Mucosa of rectum (tissue), 2 donors: ENCODE measurements around the gene COL10A1.
"Not testable (repeated sequence)": the region's sequence is repeated elsewhere in the genome, so short reads cannot be mapped to it uniquely, and the experiment has no call there.

Experiments used
- H3K27ac ChIP-seq, 2 donors: one replicate each; pipeline ENCODE4 v1.7.0; 2013; ENCODE audit warnings: inconsistent platforms in 2 of 2, low read depth in 2 of 2, low read length in 2 of 2
- H3K27me3 ChIP-seq, 2 donors: one replicate each; pipeline ENCODE4 v1.7.0; 2013; ENCODE audit warnings: low read length in 2 of 2; ENCODE audit not compliant: control insufficient read depth in 2 of 2, insufficient read depth in 2 of 2
- H3K36me3 ChIP-seq, 2 donors: one replicate each; pipeline ENCODE4 v1.7.0; 2013; ENCODE audit warnings: low read length in 2 of 2; ENCODE audit not compliant: control insufficient read depth in 2 of 2, insufficient read depth in 2 of 2
- H3K4me1 ChIP-seq, 2 donors: one replicate each; pipeline ENCODE4 v1.7.0; 2013; ENCODE audit warnings: low read length in 2 of 2, mild to moderate bottlenecking in 1 of 2; ENCODE audit not compliant: control insufficient read depth in 2 of 2, insufficient read depth in 2 of 2
- H3K4me3 ChIP-seq, 2 donors: one replicate each; pipeline ENCODE4 v1.7.0; 2013; ENCODE audit warnings: low read length in 2 of 2
- H3K9ac ChIP-seq, 2 donors: one replicate each; pipeline ENCODE4 v1.7.0; 2013; ENCODE audit warnings: low read length in 2 of 2, low read depth in 1 of 2, mild to moderate bottlenecking in 1 of 2
- H3K9me3 ChIP-seq, 2 donors: one replicate each; pipeline ENCODE4 v1.7.0; 2013; ENCODE audit warnings: low read length in 2 of 2; ENCODE audit not compliant: control insufficient read depth in 2 of 2
- donor health status: healthy.
- donor health status: Normal muscosa, but diverticular disease.

The COL10A1 gene

DNA sequence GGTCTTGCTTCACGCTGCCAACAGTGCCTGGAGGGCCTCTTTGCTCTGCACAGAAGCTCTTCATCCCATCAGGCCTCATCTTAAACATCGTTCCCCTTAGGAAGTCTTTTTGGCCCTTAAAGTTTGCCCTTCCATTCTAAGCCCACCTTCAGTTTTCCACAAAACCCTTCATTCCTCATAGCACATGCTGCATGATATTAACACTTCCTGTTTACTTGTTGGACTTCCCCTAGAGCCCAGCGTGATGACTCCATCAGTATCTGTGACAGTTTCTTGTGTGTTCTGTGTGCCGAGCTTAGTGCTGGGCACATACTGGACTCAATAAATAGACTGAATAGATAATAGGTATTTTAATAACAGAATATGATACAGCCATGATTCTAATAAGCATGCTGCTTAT, 23.1 kb downstream of the COL10A1 start:
- no peak overlapping the region for H3K27ac ChIP-seq
- no peaks in the 10 kb centered on the region for H3K9me3 ChIP-seq
- peaks cover 0 to 3% of the 10 kb centered on the region in 2 donors for H3K36me3 ChIP-seq
- H3K4me1 ChIP-seq, result peaks cover 13 to 15% of the 10 kb centered on the region in 2 donors
- H3K27me3 ChIP-seq, result no peaks in the 10 kb centered on the region
- no peak overlapping the region for H3K4me3 ChIP-seq
- no peak overlapping the region for H3K9ac ChIP-seq

- Histone ChIP-seq H3K27me3 (no peaks in the 10 kb centered on the region), H3K9me3 (no peaks in the 10 kb centered on the region), H3K4me3 (peak overlapping the region; percentile 70 to 94), H3K9ac (peak overlapping the region; percentile 79 to 93), H3K4me1 (peaks cover 13 to 15% of the 10 kb centered on the region in 2 donors), H3K27ac (no peak overlapping the region), H3K36me3 (peaks cover 0 to 1% of the 10 kb centered on the region in 2 donors)
Measured at GRCh38 chr6:116101790-116102189, 24.1 kb downstream of the COL10A1 start.

DNA sequence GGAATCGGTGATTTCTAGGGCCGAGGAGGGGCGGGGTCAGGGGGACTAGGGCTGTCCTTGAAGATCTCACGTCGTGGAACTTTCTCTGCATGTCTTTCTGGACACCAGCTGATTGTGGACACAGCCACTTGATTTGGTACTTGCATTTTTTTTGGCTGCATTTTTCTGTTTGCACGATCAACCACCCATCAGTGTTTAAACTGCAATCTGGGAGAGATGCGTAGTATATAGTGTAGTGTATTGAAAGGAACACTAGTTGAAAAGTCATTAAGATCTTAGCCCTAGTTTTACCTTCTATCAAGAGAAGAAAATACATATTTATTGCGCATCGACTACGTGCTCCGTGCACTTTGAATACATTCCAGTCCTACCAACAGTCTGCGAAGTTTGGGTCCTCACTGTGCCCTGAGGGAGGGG, 24.6 kb downstream of the COL10A1 start:
- Histone ChIP-seq H3K9me3 (peaks cover 0 to 3% of the 10 kb centered on the region in 2 donors), H3K4me1 (peaks cover 13 to 15% of the 10 kb centered on the region in 2 donors), H3K9ac (peak overlapping the region; percentile 79 to 93), H3K27me3 (no peaks in the 10 kb centered on the region), H3K27ac (peak overlapping the region; percentile 96 to 98), H3K36me3 (no peaks in the 10 kb centered on the region), H3K4me3 (peak overlapping the region; percentile 70 to 94)

GRCh38 chr6:116100419-116101301, 25.3 kb downstream of the COL10A1 start, which contains the start of gene NT5DC1:
NT5DC1 (plus strand) TSS chr6:116100853; CDS start chr6:116100931, 78 bp downstream.
- Histone ChIP-seq H3K4me3 (peak within 1 kb of the TSS; percentile 70 to 94), H3K27me3 (no peaks in the 10 kb centered on the region), H3K36me3 (no peaks in the 10 kb centered on the region), H3K27ac (peak within 1 kb of the TSS; percentile 96 to 98), H3K4me1 (peaks cover 13 to 15% of the 10 kb centered on the region in 2 donors), H3K9me3 (peaks cover 0 to 5% of the 10 kb centered on the region in 2 donors), H3K9ac (peak within 1 kb of the TSS; percentile 79 to 93)

DNA sequence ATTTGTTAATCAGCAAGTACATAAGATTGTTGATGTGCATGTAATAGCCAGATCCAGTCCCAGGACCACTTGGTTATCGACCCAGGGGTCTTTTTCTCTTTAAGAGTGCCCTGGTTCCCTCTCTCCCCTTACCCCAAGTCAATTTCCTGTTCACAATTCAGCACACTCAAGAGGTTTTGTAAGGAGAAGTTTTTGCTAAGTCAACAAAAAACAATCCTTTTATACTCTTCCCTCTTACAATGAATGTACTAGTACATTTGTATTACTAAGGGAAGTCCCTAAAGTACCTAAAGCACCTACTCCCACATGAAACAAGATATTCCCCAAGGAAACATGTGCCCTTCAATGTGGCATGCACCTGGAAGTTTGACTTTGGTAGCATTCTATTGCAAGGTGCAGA, 26.9 kb downstream of the COL10A1 start:
- no peak overlapping the region for H3K27ac ChIP-seq
- peak overlapping the region in 1 of 2 donors; percentile 13 for H3K4me3 ChIP-seq

GRCh38 chr6:116096979-116097816, 28.7 kb downstream of the COL10A1 start:
- Histone ChIP-seq H3K36me3 (no peaks in the 10 kb centered on the region), H3K9me3 (peaks cover 0 to 5% of the 10 kb centered on the region in 2 donors), H3K27me3 (no peaks in the 10 kb centered on the region), H3K4me3 (no peak overlapping the region), H3K27ac (no peak overlapping the region), H3K9ac (no peak overlapping the region), H3K4me1 (peaks cover 11 to 13% of the 10 kb centered on the region in 2 donors)

More for the DNA sequence above, 26.9 kb downstream of the COL10A1 start:
- H3K9ac ChIP-seq, result no peak overlapping the region
- peaks cover 11 to 13% of the 10 kb centered on the region in 2 donors for H3K4me1 ChIP-seq
- no peaks in the 10 kb centered on the region for H3K27me3 ChIP-seq
- H3K36me3 ChIP-seq, result no peaks in the 10 kb centered on the region
- peaks cover 0 to 5% of the 10 kb centered on the region in 2 donors for H3K9me3 ChIP-seq

DNA sequence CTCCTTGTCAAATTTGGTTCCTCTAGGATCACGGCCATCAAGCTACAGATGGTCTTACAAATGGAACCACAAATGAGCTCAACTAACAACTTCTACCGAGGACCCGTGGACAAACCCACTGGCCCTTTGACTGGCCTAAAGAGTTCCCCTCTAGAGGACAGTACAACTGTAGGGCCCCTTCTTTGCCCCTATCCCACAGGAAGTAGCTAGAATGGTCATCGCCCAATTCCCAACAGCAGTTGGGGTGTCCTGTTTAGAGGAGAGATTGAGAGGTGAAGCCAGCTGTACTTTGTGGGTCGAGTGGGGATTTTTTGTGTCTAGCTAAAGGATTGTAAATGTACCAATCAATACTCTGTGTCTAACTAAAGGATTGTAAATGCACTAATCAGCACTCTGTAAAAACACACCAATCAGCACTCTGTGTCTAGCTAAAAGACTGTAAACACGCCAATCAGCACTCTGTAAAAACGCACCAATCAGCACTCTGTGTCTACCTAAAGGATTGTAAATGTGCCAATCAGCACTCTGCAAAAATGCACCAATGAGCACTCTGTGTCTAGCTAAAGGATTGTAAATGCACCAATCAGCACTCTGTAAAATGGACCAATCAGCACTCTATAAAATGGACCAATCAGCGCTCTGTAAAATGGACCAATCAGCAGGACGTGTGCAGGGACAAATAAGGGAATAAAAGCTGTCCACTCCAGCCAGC, 29.7 kb downstream of the COL10A1 start:
- not testable (repeated sequence) for H3K9me3 ChIP-seq, H3K4me3 ChIP-seq, H3K36me3 ChIP-seq, H3K4me1 ChIP-seq, H3K27me3 ChIP-seq, H3K27ac ChIP-seq, H3K9ac ChIP-seq

- H3K9ac ChIP-seq, result no peak overlapping the region
- H3K4me1 ChIP-seq, result no peaks in the 10 kb centered on the region
- H3K27me3 ChIP-seq, result no peaks in the 10 kb centered on the region
- peaks cover 0 to 5% of the 10 kb centered on the region in 2 donors for H3K9me3 ChIP-seq
- H3K36me3 ChIP-seq, result no peaks in the 10 kb centered on the region
- no peak overlapping the region for H3K4me3 ChIP-seq
- H3K27ac ChIP-seq, result no peak overlapping the region
Measured at GRCh38 chr6:116094041-116094440, 31.9 kb downstream of the COL10A1 start.

GRCh38 chr6:116090251-116090650, 35.7 kb downstream of the COL10A1 start:
- Histone ChIP-seq H3K9ac (no peak overlapping the region), H3K9me3 (no peaks in the 10 kb centered on the region), H3K4me3 (no peak overlapping the region), H3K27me3 (no peaks in the 10 kb centered on the region), H3K36me3 (no peaks in the 10 kb centered on the region), H3K4me1 (no peaks in the 10 kb centered on the region), H3K27ac (no peak overlapping the region)
